Upper lobe of left lung (tissue), 6 donors: ENCODE data around the gene CROT. TPM values are rescaled to one million over a fixed set of nuclear protein-coding genes. Genes with fewer than 3 reads are reported as not detected.
A peak's percentile ranks its signal among the peaks of the same experiment; 100 is the strongest.

ENCODE experiments used
- ATAC-seq, 2 donors: fragments of 200-7000 bp; cut with Tn5 transposase; one replicate each; pipeline ENCODE4 v1.9.1; 2022; ENCODE audit warnings: mild to moderate bottlenecking in 2 of 2, moderate library complexity in 2 of 2; ENCODE audit not compliant: low FRiP score in 2 of 2
- DNase-seq, 2 donors: peaks; one replicate each; pipeline ENCODE4 v3.0.0-alpha.2; 2019 to 2020
- H3K27ac ChIP-seq, 4 donors: fragments of 200-600 bp; sonication (generic); one replicate each; pipeline ENCODE4 v1.5.1; 2016 to 2019
- H3K27me3 ChIP-seq, 4 donors: fragments of 200-600 bp; sonication (generic); one replicate each; pipeline ENCODE4 v1.5.1; 2017 to 2019
- H3K36me3 ChIP-seq, 4 donors: fragments of 200-600 bp; sonication (generic); one replicate each; pipeline ENCODE4 v1.5.1; 2016 to 2019
- H3K4me1 ChIP-seq, 4 donors: fragments of 200-600 bp; sonication (generic); one replicate each; pipeline ENCODE4 v1.5.1; 2018 to 2019
- H3K4me3 ChIP-seq, 4 donors: fragments of 200-600 bp; sonication (generic); one replicate each; pipeline ENCODE4 v1.5.1; 2017 to 2019; ENCODE audit warnings: mild to moderate bottlenecking in 2 of 4, moderate library complexity in 1 of 4
- H3K9me3 ChIP-seq, 4 donors: fragments of 200-600 bp; sonication (generic); one replicate each; pipeline ENCODE4 v1.5.1; 2018 to 2019
- CTCF ChIP-seq, 6 experiments: fragments of 450-650 bp in 4 of 6; fragments of 200-600 bp in 2 of 6; sonication (generic) in 2 of 6; IDR thresholded peaks; one replicate each; pipeline ENCODE4 v1.5.1; 2016 to 2019; ENCODE audit warnings: antibody characterized with exemption in 6 of 6
- EP300 ChIP-seq, 4 donors: sonication (generic); formaldehyde crosslinking; IDR thresholded peaks; one replicate each; pipeline ENCODE4 v1.5.1; 2017; ENCODE audit warnings: antibody characterized with exemption in 4 of 4, control low read depth in 2 of 4
- POLR2A ChIP-seq, 4 donors: fragments of 450-650 bp; IDR thresholded peaks; one replicate each; pipeline ENCODE4 v1.5.1; 2016 to 2017; ENCODE audit warnings: antibody characterized with exemption in 4 of 4, mild to moderate bottlenecking in 2 of 4
- POLR2AphosphoS5 ChIP-seq, 2 donors: sonication (generic); formaldehyde crosslinking; IDR thresholded peaks; one replicate each; pipeline ENCODE4 v1.5.1; 2017; ENCODE audit warnings: antibody characterized with exemption in 2 of 2
- WGBS, 2 donors: methylation state at CpG; one replicate each; pipeline ENCODE4 v1.1.5; 2017 to 2018; 5-methylcytosine and 5-hydroxymethylcytosine counted together
- total RNA-seq, 6 donors: library from RNA; depleted of rRNA in 4 of 6; stranded (reverse); fragments of >200 nt in 4 of 6; gene quantifications; one replicate each; pipeline versions ENCODE4 v1.1.0 to v1.2.1, GENCODE V29; 2016 to 2021
- donor health status: DM: no; HTN: no; CAD: no; lungs with moderate emphysema.
- donor health status: DM: no; HTN: yes; CAD: no; lungs with severe emphysema.

CROT gene
- 10 to 100 TPM in 1 of 6 donors, 1 to 10 TPM in 5; 2.9 to 16.6 (median 8.6) TPM for total RNA-seq

- H3K27me3 ChIP-seq, result no peaks in the 10 kb centered on the region
- H3K27ac ChIP-seq, result peak within 1 kb of the TSS; percentile 70 to 88 (median 84)
- H3K9me3 ChIP-seq, result no peaks in the 10 kb centered on the region
- ATAC-seq (peak; percentile 100), DNase-seq (peak; percentile 97 to 98)
- TF ChIP-seq POLR2AphosphoS5 (IDR thresholded peaks at IDR 0.05) (peak; percentile 42 to 71), POLR2A (IDR thresholded peaks at IDR 0.05) (peak in 3 of 4 donors; percentile 18 to 80 (median 68)), EP300 (IDR thresholded peaks at IDR 0.05) (no peak), CTCF (IDR thresholded peaks at IDR 0.05) (peak in 5 of 6 experiments; percentile 7 to 32 (median 28))
- peak within 1 kb of the TSS; percentile 67 to 78 (median 74) for H3K4me3 ChIP-seq
- H3K4me1 ChIP-seq, result peaks cover 0 to 22% (median 14%) of the 10 kb centered on the region in 4 donors
- peaks cover 0 to 15% (median 9%) of the 10 kb centered on the region in 4 donors for H3K36me3 ChIP-seq
- 0 to 2% methylated on average over 11 to 35 of the region's 53 CpGs for WGBS, 2 donors
These were observed at the start of gene CROT for GRCh38 chr7:87345166-87345927. Gene CROT, plus strand, starts transcription at chr7:87345664. Its CDS starts 3,405 bp downstream, at chr7:87349069.

DNA sequence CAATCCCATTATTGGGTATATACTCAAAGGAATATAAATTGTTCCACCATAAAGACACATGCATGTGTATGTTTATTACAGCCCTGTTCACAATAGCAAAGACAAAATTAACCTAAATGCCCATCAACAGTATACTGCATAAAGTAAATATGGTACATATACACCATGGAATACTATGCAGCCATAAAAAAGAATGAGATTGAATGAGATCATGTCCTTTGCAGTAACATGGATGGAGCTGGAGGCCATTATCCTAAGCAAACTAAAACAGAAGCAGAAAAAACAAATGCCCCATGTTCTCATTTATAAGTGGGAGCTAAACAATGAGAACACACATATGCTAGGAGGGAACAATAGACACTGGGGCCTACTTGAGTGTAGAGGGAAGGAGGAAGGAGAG is 44.7 kb upstream of the CROT start:
- no peaks in the 10 kb centered on the region for H3K36me3 ChIP-seq
- ATAC-seq (no peak), DNase-seq (no peak)
- peaks cover 0 to 10% (median 0%) of the 10 kb centered on the region in 4 donors for H3K9me3 ChIP-seq
- no peak for TF ChIP-seq CTCF (IDR thresholded peaks at IDR 0.05)
- TF ChIP-seq EP300 (IDR thresholded peaks at IDR 0.05), result no peak
- no peak for TF ChIP-seq POLR2A (IDR thresholded peaks at IDR 0.05)
- no peak for TF ChIP-seq POLR2AphosphoS5 (IDR thresholded peaks at IDR 0.05)
- no peaks in the 10 kb centered on the region for H3K27me3 ChIP-seq
- no peaks in the 10 kb centered on the region for H3K4me1 ChIP-seq
- no peak overlapping the region for H3K4me3 ChIP-seq
- H3K27ac ChIP-seq, result no peak overlapping the region

GRCh38 chr7:87310790-87311419 is 34.6 kb upstream of the CROT start:
- WGBS, 2 donors, result 73 to 84% methylated on average over 4 of the region's 4 CpGs
- no peaks in the 10 kb centered on the region for H3K4me1 ChIP-seq
- H3K27me3 ChIP-seq, result no peaks in the 10 kb centered on the region
- DNase-seq (no peak), ATAC-seq (no peak)
- H3K4me3 ChIP-seq, result no peak overlapping the region
- H3K27ac ChIP-seq, result no peak overlapping the region
- no peaks in the 10 kb centered on the region for H3K9me3 ChIP-seq
- TF ChIP-seq EP300 (IDR thresholded peaks at IDR 0.05) (no peak), POLR2AphosphoS5 (IDR thresholded peaks at IDR 0.05) (no peak), CTCF (IDR thresholded peaks at IDR 0.05) (no peak), POLR2A (IDR thresholded peaks at IDR 0.05) (no peak)
- H3K36me3 ChIP-seq, result no peaks in the 10 kb centered on the region

DNA sequence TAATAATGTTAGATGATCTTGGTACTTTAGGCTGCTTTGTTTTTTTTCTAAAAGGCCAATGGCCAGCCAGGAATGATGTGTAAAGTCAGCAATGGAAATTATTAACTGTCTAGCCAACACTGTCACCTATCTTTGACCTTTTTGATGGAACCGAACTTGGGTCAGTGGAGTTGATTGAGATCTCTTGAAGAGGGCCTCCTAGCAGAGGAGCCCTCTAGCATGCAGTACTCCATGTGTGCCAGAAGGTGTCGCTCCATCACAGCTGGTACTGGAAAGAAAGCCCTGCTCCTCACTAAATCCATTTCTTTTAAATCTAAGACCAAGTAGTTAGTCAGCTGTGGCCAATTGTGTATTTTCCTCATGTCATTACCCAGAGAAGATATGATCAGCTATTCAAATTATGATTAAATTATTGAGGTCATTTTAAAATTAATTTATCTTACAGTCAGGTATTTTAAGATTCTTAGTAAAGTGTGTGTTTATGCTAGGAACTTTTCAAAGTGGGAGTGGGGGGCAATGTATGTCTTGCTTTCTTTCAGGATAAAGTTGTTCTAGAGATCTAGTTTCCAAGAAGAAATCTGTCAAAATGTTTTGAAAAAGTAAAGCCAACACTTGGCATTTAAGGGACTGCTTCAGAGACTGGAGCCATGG is 33.1 kb upstream of the CROT start:
- H3K36me3 ChIP-seq, result no peaks in the 10 kb centered on the region
- DNase-seq, result peak in 1 of 2 donors; percentile 64
- WGBS, 2 donors, result 23 to 31% methylated on average over 2 of the region's 2 CpGs
- TF ChIP-seq CTCF (IDR thresholded peaks at IDR 0.05) (peak; percentile 83 to 98 (median 90)), EP300 (IDR thresholded peaks at IDR 0.05) (no peak)
- H3K4me1 ChIP-seq, result peaks cover 0 to 8% (median 4%) of the 10 kb centered on the region in 4 donors
- H3K9me3 ChIP-seq, result no peaks in the 10 kb centered on the region
- no peak overlapping the region for H3K4me3 ChIP-seq
- ATAC-seq, result peak; percentile 88 to 89
- H3K27me3 ChIP-seq, result no peaks in the 10 kb centered on the region
- H3K27ac ChIP-seq, result no peak overlapping the region
